K562 (cell line): ENCODE data around the gene SLC7A4. TPM values are rescaled to one million over a fixed set of nuclear protein-coding genes. Genes with fewer than 3 reads are reported as not detected.

Experiments used
- BDP1 ChIP-seq: IDR thresholded peaks from 3 replicates; pipeline ENCODE4 v1.6.1; 2011; ENCODE audit not compliant: insufficient read length, insufficient read depth
- CREB1 ChIP-seq, 2 experiments: sonication (generic) in 1 of 2; formaldehyde crosslinking in 1 of 2; IDR thresholded peaks; 2 replicates each; pipeline versions ENCODE4 v1.6.1 to v1.8.0; 2012 to 2022; ENCODE audit warnings: inconsistent platforms in 1 of 2, mild to moderate bottlenecking in 1 of 2, missing genetic modification reagents in 1 of 2, moderate library complexity in 1 of 2
- CREBBP ChIP-seq: IDR thresholded peaks from one replicate; pipeline ENCODE4 v1.6.1; 2012; ENCODE audit warnings: low read depth, mild to moderate bottlenecking, control low read depth, inconsistent platforms, low read length
- FOXK1 ChIP-seq: sonication (generic); formaldehyde crosslinking; IDR thresholded peaks from 2 replicates; pipeline ENCODE4 v1.8.0; 2022; ENCODE audit warnings: missing genetic modification reagents, mild to moderate bottlenecking, borderline replicate concordance
- HDAC6 ChIP-seq: IDR thresholded peaks from 2 replicates; pipeline ENCODE4 v1.6.1; 2012; ENCODE audit warnings: low read depth, mild to moderate bottlenecking, control low read depth, inconsistent platforms, low read length, moderate library complexity
- MCM3 ChIP-seq: fragments of 450-650 bp; IDR thresholded peaks from 2 replicates; pipeline ENCODE4 v1.6.1; 2016
- MTF1 ChIP-seq: fragments of 250-450 bp; sonication (Bioruptor Pico); IDR thresholded peaks from 2 replicates; pipeline ENCODE4 v1.9.0; 2021; ENCODE audit warnings: moderate library complexity, mild to moderate bottlenecking, inconsistent platforms, borderline replicate concordance
- OTX1 ChIP-seq: fragments of 450-650 bp; formaldehyde crosslinking; IDR thresholded peaks from 2 replicates; pipeline ENCODE4 v1.4.0; 2022; ENCODE audit warnings: mild to moderate bottlenecking
- PHTF2 ChIP-seq: fragments of 250-450 bp; sonication (Bioruptor Pico); IDR thresholded peaks from 2 replicates; pipeline ENCODE4 v1.5.0; 2021; ENCODE audit warnings: mild to moderate bottlenecking
- TOE1 ChIP-seq, 2 experiments: fragments of 450-650 bp in 1 of 2; sonication (generic) in 1 of 2; formaldehyde crosslinking in 1 of 2; IDR thresholded peaks; 2 replicates each; pipeline versions ENCODE4 v1.7.1 to v1.8.0; 2016 to 2022; ENCODE audit warnings: borderline replicate concordance in 2 of 2, mild to moderate bottlenecking in 2 of 2, antibody characterized with exemption in 1 of 2, inconsistent platforms in 1 of 2, low read depth in 1 of 2, missing genetic modification reagents in 1 of 2, moderate library complexity in 1 of 2
- XRCC5 ChIP-seq: fragments of 200-400 bp; formaldehyde crosslinking; IDR thresholded peaks from 2 replicates; pipeline ENCODE4 v1.6.1; 2017; ENCODE audit warnings: low read depth, mild to moderate bottlenecking, low read length
- ZBTB1 ChIP-seq: sonication (generic); formaldehyde crosslinking; IDR thresholded peaks from 2 replicates; pipeline ENCODE4 v1.8.1; 2023; ENCODE audit warnings: missing genetic modification reagents, low read depth, mild to moderate bottlenecking, borderline replicate concordance
- ZNF232 ChIP-seq: sonication (generic); formaldehyde crosslinking; IDR thresholded peaks from 2 replicates; pipeline ENCODE4 v1.8.0; 2022; ENCODE audit warnings: mild to moderate bottlenecking, missing genetic modification reagents
- ZNF696 ChIP-seq: fragments of 250-450 bp; sonication (Bioruptor Pico); conservative IDR thresholded peaks from 2 replicates; pipeline ENCODE4 v1.4.0; 2020; ENCODE audit warnings: mild to moderate bottlenecking, moderate library complexity
- polyA plus RNA-seq, 8 experiments: library from polyadenylated mRNA; depleted of rRNA in 4 of 8; stranded (reverse) in 5 of 8; unstranded in 3 of 8; fragments of >200 nt; fragmentation: Nextera tagmentation in 2 of 8; fragmentation: Illumina TruSeq in 1 of 8; extraction: Ambion mirVana in 2 of 8; extraction: Trizol in 1 of 8; gene quantifications; 2 replicates each; pipeline versions ENCODE4 v1.2.1 to v1.2.3, GENCODE V29; 2011 to 2014; ENCODE audit warnings: inconsistent platforms in 1 of 8, missing spikeins in 1 of 8
- total RNA-seq, 7 experiments: library from RNA; depleted of rRNA in 6 of 7; stranded (reverse); fragments of >200 nt in 6 of 7; fragmentation: Illumina TruSeq in 2 of 7; extraction: Trizol in 2 of 7; gene quantifications; 2 replicates each; pipeline versions ENCODE4 v1.2.1 to v1.2.3, GENCODE V29; 2011 to 2021; ENCODE audit warnings: low replicate concordance in 1 of 7
- TF ChIP-seq, protein P1 (sequence below): sonication (generic); formaldehyde crosslinking; IDR thresholded peaks from 2 replicates; pipeline ENCODE4 v1.8.1; 2023; ENCODE audit warnings: mild to moderate bottlenecking, missing genetic modification reagents
- TF ChIP-seq, protein P2 (sequence below), 2 experiments: fragments of 150-350 bp in 1 of 2; IDR thresholded peaks; 2 replicates each; pipeline ENCODE4 v1.6.1; 2012 to 2016; ENCODE audit warnings: low read depth in 2 of 2, low read length in 2 of 2, mild to moderate bottlenecking in 1 of 2, moderate library complexity in 1 of 2

The SLC7A4 gene
- total and polyA plus RNA-seq, 9 of the 15 experiments (the other 6 are each of a cell fraction or from before 2014, with no cell fraction given) = not detected

DNA sequence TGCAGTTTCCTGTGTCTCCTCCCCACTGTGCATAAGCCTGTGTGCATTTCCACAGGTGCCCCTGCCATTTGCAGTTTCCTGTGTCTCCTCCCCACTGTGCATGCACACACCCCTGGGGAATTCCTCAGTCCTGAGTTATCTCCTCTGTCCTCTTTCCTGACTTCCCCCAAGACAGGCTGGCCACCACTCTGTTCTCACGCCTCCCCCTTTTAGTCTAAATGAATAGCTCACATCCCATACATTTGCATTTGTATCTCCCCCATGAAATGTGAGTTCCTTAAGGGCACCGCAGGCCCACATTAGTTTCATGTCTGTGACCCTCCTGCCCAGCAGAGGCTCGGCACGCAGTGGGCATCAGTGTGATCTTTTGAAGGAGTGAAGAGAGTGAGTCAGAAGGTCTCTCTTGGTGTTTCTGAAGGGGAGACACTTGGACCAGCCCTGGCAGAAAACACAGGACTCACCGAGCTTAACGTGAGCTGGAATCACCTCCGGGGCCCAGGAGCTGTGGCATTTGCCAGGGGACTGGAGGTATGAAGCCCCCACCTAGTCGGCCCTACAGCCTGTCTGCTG, 19.6 kb upstream of the SLC7A4 start (continued):
- TF ChIP-seq MTF1 (CRISPR knock-in tag) (no peak), ZNF232 (CRISPR knock-in tag) (0 out of 2 replicates have a peak, but pooled peaks have one; percentile 23), CREB1 (IDR thresholded peaks at IDR 0.05) (no peak), CREB1 (CRISPR knock-in tag; IDR thresholded peaks at IDR 0.05) (0 out of 2 replicates have a peak, but pooled peaks have one; percentile 24), TOE1 (IDR thresholded peaks at IDR 0.05; ENCODE audit: borderline replicate concordance) (no peak), TOE1 (CRISPR knock-in tag; IDR thresholded peaks at IDR 0.05; ENCODE audit: borderline replicate concordance, low read depth) (no peak), XRCC5 (0 out of 2 replicates have a peak, but pooled peaks have one; percentile 12), CREBBP (no peak), OTX1 (0 out of 2 replicates have a peak, but pooled peaks have one; percentile 32), FOXK1 (peak; percentile 26; the same call in 1 of the 2 replicates), BDP1 (no peak), ZNF696 (CRISPR knock-in tag) (no peak), ZBTB1 (CRISPR knock-in tag) (peak; percentile 37; the same call in 1 of the 2 replicates), MCM3 (0 out of 2 replicates have a peak, but pooled peaks have one; percentile 25), PHTF2 (CRISPR knock-in tag) (no peak), HDAC6 (0 out of 2 replicates have a peak, but pooled peaks have one; percentile 9)
- TF ChIP-seq, protein P1, sequence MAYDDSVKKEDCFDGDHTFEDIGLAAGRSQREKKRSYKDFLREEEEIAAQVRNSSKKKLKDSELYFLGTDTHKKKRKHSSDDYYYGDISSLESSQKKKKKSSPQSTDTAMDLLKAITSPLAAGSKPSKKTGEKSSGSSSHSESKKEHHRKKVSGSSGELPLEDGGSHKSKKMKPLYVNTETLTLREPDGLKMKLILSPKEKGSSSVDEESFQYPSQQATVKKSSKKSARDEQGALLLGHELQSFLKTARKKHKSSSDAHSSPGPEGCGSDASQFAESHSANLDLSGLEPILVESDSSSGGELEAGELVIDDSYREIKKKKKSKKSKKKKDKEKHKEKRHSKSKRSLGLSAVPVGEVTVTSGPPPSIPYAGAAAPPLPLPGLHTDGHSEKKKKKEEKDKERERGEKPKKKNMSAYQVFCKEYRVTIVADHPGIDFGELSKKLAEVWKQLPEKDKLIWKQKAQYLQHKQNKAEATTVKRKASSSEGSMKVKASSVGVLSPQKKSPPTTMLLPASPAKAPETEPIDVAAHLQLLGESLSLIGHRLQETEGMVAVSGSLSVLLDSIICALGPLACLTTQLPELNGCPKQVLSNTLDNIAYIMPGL (CRISPR knock-in tag) = 0 out of 2 replicates have a peak, but pooled peaks have one; percentile 11
- TF ChIP-seq, protein P2, sequence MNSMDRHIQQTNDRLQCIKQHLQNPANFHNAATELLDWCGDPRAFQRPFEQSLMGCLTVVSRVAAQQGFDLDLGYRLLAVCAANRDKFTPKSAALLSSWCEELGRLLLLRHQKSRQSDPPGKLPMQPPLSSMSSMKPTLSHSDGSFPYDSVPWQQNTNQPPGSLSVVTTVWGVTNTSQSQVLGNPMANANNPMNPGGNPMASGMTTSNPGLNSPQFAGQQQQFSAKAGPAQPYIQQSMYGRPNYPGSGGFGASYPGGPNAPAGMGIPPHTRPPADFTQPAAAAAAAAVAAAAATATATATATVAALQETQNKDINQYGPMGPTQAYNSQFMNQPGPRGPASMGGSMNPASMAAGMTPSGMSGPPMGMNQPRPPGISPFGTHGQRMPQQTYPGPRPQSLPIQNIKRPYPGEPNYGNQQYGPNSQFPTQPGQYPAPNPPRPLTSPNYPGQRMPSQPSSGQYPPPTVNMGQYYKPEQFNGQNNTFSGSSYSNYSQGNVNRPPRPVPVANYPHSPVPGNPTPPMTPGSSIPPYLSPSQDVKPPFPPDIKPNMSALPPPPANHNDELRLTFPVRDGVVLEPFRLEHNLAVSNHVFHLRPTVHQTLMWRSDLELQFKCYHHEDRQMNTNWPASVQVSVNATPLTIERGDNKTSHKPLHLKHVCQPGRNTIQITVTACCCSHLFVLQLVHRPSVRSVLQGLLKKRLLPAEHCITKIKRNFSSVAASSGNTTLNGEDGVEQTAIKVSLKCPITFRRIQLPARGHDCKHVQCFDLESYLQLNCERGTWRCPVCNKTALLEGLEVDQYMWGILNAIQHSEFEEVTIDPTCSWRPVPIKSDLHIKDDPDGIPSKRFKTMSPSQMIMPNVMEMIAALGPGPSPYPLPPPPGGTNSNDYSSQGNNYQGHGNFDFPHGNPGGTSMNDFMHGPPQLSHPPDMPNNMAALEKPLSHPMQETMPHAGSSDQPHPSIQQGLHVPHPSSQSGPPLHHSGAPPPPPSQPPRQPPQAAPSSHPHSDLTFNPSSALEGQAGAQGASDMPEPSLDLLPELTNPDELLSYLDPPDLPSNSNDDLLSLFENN (IDR thresholded peaks at IDR 0.05; ENCODE audit: low read depth in 2 of 2, low read length in 2 of 2) = 0 out of 4 replicates have a peak, but pooled peaks of 1 of the 2 experiments have one; percentile 21
